BE2C (cell line): ENCODE results near the gene PRMT7.

Source experiments
- DNase-seq: peaks from one replicate; pipeline ENCODE4 v3.0.0-alpha.2; 2020
- H3K27me3 ChIP-seq: fragments of 250-450 bp; sonication (Bioruptor Pico); 2 replicates; pipeline ENCODE4 v1.5.1; 2020; ENCODE audit warnings: mild to moderate bottlenecking
- H3K36me3 ChIP-seq: fragments of 250-450 bp; sonication (Bioruptor Pico); 2 replicates; pipeline ENCODE4 v1.5.1; 2020; ENCODE audit warnings: mild to moderate bottlenecking
- H3K4me1 ChIP-seq: fragments of 250-450 bp; sonication (Bioruptor Pico); 2 replicates; pipeline ENCODE4 v1.5.1; 2020
- H3K4me3 ChIP-seq: 2 replicates; pipeline ENCODE4 v1.5.1; 2011; ENCODE audit warnings: low read depth, low read length
- H3K9me3 ChIP-seq: fragments of 250-450 bp; sonication (Bioruptor Pico); 2 replicates; pipeline ENCODE4 v1.5.1; 2020
- CTCF ChIP-seq: IDR thresholded peaks from 2 replicates; pipeline ENCODE4 v1.5.1; 2012; ENCODE audit warnings: mild to moderate bottlenecking, low read depth, low read length

Gene PRMT7

GRCh38 chr16:68361485-68361884 is 50.7 kb downstream of the PRMT7 start:
- TF ChIP-seq CTCF = no peak
- no peak overlapping the region for H3K4me3 ChIP-seq
- H3K4me1 ChIP-seq = peaks cover 39% of the 10 kb centered on the region

GRCh38 chr16:68362262-68362913 is 51.6 kb downstream of the PRMT7 start:
- peaks cover 7% of the 10 kb centered on the region for H3K36me3 ChIP-seq
- peaks cover 39% of the 10 kb centered on the region for H3K4me1 ChIP-seq
- no peak overlapping the region for H3K4me3 ChIP-seq
- no peaks in the 10 kb centered on the region for H3K9me3 ChIP-seq
- TF ChIP-seq CTCF = no peak
- H3K27me3 ChIP-seq = no peaks in the 10 kb centered on the region
- DNase-seq = peak; percentile 64

More at GRCh38 chr16:68361485-68361884, 50.7 kb downstream of the PRMT7 start:
- Histone ChIP-seq H3K36me3 (peaks cover 16% of the 10 kb centered on the region), H3K9me3 (no peaks in the 10 kb centered on the region), H3K27me3 (no peaks in the 10 kb centered on the region)
- DNase-seq = no peak

- no peak overlapping the region for H3K4me3 ChIP-seq
- no peak for TF ChIP-seq CTCF
- no peaks in the 10 kb centered on the region for H3K9me3 ChIP-seq
- no peaks in the 10 kb centered on the region for H3K27me3 ChIP-seq
- H3K4me1 ChIP-seq = peaks cover 39% of the 10 kb centered on the region
- DNase-seq = no peak
- H3K36me3 ChIP-seq = peaks cover under 1% of the 10 kb centered on the region; the same call in 1 of the 2 replicates
Observed at GRCh38 chr16:68362947-68363657, 52.3 kb downstream of the PRMT7 start.

GRCh38 chr16:68363658-68364521 is 53.1 kb downstream of the PRMT7 start:
- DNase-seq = no peak
- peaks cover 39% of the 10 kb centered on the region for H3K4me1 ChIP-seq
- no peaks in the 10 kb centered on the region for H3K36me3 ChIP-seq
- no peak for TF ChIP-seq CTCF
- no peak overlapping the region for H3K4me3 ChIP-seq
- H3K9me3 ChIP-seq = no peaks in the 10 kb centered on the region
- H3K27me3 ChIP-seq = no peaks in the 10 kb centered on the region

DNA sequence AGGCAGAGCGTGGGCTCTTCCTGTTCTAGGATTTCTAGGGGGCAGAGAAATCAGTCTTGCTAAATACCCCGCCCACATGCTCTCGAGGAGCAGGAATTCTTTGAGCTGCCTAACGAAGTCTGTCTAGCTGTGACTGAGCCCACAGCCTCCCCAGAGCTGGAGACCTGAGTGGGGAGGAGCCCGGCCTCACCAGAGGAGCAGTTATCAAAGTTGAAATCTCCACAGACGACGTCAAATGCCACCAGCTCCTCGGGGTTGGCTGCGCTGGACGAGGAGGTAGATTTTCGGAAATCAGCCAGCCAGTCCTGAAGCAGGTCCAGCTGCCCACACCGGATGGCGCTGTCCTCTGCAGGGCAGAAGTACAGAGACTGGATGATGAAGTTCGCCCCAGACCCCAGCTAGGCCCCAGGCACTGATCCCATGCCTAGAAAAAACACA is 53.8 kb downstream of the PRMT7 start:
- peak; percentile 32 for TF ChIP-seq CTCF
- Histone ChIP-seq H3K36me3 (no peaks in the 10 kb centered on the region), H3K9me3 (no peaks in the 10 kb centered on the region), H3K4me1 (peaks cover 39% of the 10 kb centered on the region), H3K27me3 (no peaks in the 10 kb centered on the region), H3K4me3 (no peak overlapping the region)
- DNase-seq = no peak
